ENCODE measurements around the gene HSPA9.
"Not testable (repeated sequence)": the region's sequence is repeated elsewhere in the genome, so short reads cannot be mapped to it uniquely, and the experiment has no call there.

The HSPA9 gene

DNA sequence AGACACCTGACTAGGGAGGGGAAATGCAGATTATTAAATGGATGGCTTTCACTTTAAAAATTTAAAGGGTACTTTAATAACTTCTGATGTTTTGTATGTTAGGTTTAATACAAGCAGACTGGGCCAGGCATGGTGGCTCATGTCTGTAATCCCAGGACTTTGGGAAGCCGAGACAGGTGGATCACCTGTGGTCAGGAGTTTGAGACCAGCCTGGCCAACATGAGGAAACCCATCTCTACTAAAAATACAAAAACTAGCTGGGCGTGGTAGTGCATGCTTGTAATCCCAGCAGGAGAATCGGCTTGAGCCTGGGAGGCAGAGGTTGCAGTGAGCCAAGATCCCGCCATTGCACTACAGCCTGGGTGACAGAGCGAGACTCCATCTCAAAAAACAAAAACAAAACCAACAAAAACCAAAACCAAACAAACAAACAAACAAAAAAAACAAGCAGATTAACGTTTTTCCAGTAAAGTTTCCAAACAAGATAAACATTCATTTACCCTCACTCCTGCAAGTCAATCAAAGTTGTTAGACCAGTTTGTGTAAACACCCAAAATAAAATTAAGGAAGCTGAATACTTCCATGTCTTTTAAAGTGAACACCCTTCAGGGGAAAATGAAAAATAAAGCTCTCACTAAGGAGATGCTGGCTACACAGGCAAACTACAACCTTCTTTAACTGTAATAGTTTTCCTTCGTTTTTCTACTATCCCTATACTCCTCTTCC is 46.3 kb downstream of the HSPA9 start:
- DNase-seq, result no peak

DNA sequence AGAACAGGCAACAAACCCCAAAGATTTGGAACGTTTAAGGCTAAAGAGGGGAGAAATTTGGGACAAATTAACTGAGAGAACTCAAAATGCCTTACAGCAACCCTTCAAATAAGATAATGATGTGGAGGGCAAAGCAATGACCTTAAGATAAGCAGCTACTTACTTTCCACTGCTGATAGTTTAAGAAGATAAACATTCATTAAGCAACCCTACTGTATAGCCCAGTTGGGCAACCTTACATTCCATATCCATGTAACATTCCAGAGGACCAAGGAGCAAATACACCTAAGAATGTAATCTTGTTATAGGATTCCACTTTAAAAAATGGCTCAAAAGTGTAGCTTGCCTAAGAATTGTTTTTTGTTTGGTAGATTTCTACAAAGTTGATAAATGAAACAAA is 47.0 kb downstream of the HSPA9 start:
- no peak for DNase-seq

DNA sequence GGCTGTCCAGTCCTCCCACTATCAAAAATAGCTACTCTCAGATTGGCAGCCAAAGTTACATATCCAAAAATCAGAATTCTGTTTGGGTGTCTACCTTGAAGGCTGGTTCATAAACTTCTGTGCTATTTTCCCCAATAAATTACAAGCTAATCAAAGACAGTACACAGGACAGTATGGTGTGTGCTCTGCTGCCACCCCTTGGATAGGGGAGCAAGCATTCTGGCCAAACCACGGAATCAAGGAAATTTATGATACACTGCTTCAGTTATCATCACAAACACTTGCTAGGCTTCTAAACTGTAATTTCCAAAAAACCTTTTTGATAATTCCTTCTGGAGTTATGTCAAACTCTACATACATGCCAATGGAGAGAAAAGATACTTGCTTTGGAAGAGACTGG is 48.0 kb downstream of the HSPA9 start:
- DNase-seq, result no peak

DNA sequence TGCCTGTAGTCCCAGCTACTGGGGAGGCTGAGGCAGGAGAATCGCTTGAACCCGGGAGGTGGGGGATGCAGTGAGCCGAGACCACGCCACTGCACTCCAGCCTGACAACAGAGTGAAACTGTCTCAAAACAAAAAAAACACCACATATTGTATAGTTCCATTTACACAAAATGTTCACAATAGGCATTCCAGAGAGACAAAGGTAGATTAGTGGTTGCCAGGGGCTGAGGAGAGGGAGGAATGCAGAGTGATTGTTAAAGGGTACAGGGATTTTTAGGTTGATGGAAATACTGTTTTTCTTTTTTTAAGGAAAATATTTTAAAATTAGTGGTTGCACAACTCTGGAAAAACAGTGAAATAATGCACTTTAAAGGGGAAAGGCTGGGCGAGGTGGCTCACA is 51.8 kb downstream of the HSPA9 start:
- DNase-seq, result no peak

DNA sequence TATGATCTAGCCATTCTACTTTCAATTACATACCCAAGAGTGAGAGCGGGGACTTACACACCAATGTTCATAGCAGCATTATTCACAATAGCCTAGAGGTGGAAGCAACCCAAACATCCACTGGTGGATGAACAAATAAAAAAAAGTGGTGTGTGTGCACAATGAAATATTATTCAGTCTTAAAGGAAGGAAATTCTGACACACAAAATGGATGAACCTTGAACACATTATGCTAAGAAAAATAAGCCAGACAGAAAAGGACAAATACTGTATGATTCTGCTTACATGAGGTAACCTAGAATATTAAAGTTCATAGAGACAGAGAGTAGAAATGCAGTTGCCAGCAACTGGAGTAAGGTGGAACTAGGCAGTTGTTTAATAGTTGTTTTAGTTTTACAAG is 54.2 kb downstream of the HSPA9 start:
- no peak for DNase-seq

GRCh38 chr5:138517437-138517836 is 57.8 kb downstream of the HSPA9 start:
- DNase-seq, result no peak

DNA sequence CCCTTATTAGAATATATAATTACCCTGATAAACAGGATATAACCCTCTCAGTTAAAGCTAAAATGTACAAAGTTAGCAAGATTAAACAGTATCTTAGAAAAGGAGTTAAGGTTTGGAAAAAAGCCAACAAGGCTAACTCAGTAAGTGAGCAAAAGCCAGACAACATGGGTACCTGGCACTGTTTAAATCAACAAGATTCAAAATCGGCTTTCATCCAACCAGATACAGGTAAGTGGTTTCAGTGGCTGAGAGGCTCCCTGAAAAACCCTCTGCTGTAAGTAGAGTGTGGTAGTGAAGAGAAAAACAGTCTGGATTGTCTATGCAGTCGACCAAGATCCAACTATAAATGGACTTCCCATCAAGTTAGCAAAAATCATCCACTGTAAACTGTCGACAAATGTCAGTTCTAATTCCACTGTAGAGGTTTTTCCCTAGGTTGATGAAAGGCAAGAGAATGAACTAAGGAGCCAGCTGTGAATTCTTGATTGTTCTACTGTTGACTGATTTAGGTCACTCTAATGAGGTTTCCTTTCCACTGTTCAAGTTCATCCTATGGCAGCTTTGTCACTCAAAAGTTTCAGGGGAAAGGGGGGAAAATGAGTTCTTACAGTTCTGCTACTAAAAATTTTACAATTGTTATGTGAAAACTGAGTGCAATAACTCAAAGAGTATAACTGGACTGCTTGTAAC is 59.5 kb downstream of the HSPA9 start:
- DNase-seq, result no peak

- no peak for DNase-seq
Observed at GRCh38 chr5:138514021-138514420, 61.2 kb downstream of the HSPA9 start.

DNA sequence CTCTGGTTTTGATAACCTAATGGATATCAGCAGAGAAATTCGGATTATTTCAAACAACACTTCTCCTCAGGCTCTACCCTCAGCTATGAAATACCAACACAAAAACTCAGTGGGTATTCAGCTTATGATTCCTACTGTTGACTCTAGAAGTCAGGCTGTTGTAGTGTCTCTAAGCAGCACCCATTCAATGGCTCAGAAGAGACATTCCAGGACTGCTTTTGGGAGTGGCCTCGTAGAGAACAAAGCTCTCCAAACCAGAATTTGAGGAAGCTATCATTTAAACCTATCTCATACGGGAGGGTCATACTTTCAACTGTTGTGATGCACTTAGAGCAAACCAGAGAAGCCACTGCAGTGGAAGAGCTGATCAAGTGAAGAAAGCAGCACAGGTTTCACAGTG is 66.2 kb downstream of the HSPA9 start:
- no peak for DNase-seq

DNA sequence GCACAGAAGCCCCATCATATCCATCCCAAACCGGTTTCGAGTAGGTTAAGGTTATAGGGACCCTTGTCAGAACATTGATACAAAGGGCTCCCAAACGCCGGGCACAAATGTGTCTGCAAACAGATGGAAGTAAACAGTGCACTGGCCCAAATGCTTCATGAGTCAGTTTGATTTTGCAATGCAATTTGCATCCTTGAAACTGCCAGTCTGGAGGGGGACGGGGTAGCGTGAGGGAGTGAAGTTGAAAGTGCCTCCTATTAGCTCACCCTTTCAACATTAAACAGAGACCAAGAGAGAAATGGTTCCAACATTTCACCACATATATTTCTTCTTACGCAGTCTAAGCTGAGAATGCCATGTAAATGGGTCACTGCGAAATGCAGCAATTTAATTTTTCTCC is 67.7 kb downstream of the HSPA9 start:
- not testable (repeated sequence) for DNase-seq

GRCh38 chr5:138506370-138507306 is 68.6 kb downstream of the HSPA9 start:
- DNase-seq, result no peak

- no peak for DNase-seq
Observed at GRCh38 chr5:138504799-138505198, 70.4 kb downstream of the HSPA9 start.
